Transverse colon (tissue), 3 donors: ENCODE results near the gene ATP6V0D1.

Source experiments
- CTCF ChIP-seq, 5 experiments: fragments of 200-600 bp in 3 of 5; fragments of 450-650 bp in 2 of 5; sonication (generic) in 3 of 5; IDR thresholded peaks; 1 replicate in 2 of 5; 2 replicates in 3 of 5; pipeline ENCODE4 v1.5.1; 2016 to 2017; ENCODE audit warnings: antibody characterized with exemption in 5 of 5, inconsistent platforms in 3 of 5, mild to moderate bottlenecking in 2 of 5, moderate library complexity in 1 of 5
- POLR2A ChIP-seq: fragments of 450-650 bp; IDR thresholded peaks from one replicate; pipeline ENCODE4 v1.6.1; 2016; ENCODE audit warnings: antibody characterized with exemption, mild to moderate bottlenecking, moderate library complexity

DNA sequence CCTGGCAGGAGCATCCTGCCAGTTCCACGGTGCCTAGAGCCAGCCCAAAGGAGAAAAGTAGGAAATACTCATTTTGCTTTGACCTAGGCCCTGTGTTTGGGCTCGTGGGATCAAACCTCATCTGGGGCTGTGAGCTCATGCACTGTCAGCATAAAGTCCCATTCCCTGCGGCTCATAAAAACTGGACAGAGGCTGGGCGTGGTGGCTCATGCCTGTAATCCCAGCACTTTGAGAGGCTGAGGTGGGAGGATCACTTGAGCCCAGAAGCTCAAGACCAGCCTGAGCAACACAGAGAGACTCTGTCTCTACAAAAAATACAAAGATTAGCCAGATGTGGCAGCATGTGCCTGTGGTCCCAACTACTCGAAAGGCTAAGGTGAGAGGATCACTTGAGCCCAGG lies 17.9 kb downstream of the ATP6V0D1 start:
- TF ChIP-seq CTCF (IDR thresholded peaks at IDR 0.05) = no peak
- TF ChIP-seq POLR2A = peak; percentile 88
